Uterus (tissue), 4 donors: ENCODE measurements around the gene LUZP4. TPM values are rescaled to one million over a fixed set of nuclear protein-coding genes. Genes with fewer than 3 reads are reported as not detected.

Source experiments
- DNase-seq, 2 donors: peaks; one replicate each; pipeline ENCODE4 v3.0.0-alpha.2; 2019 to 2020
- H3K27ac ChIP-seq, 2 donors: fragments of 200-600 bp; sonication (generic); 1 replicate in 1 of 2; 2 replicates in 1 of 2; pipeline ENCODE4 v1.5.1; 2016 to 2018
- H3K27me3 ChIP-seq, 2 donors: fragments of 200-600 bp; sonication (generic); one replicate each; pipeline ENCODE4 v1.5.1; 2018 to 2019; ENCODE audit warnings: control low read depth in 1 of 2
- H3K36me3 ChIP-seq, 2 donors: fragments of 200-600 bp; sonication (generic); one replicate each; pipeline ENCODE4 v1.5.1; 2019; ENCODE audit warnings: control low read depth in 1 of 2
- H3K4me1 ChIP-seq, 2 donors: fragments of 200-600 bp; sonication (generic); one replicate each; pipeline ENCODE4 v1.5.1; 2018 to 2019; ENCODE audit warnings: control low read depth in 1 of 2
- H3K4me3 ChIP-seq, 2 donors: fragments of 200-600 bp; sonication (generic); 1 replicate in 1 of 2; 2 replicates in 1 of 2; pipeline ENCODE4 v1.5.1; 2018 to 2019; ENCODE audit warnings: mild to moderate bottlenecking in 1 of 2
- H3K9me3 ChIP-seq, 2 donors: fragments of 200-600 bp; sonication (generic); one replicate each; pipeline ENCODE4 v1.5.1; 2019; ENCODE audit warnings: control low read depth in 1 of 2
- POLR2A ChIP-seq, 2 donors: fragments of 450-650 bp; IDR thresholded peaks; one replicate each; pipeline ENCODE4 v1.6.1; 2016; ENCODE audit warnings: antibody characterized with exemption in 2 of 2, mild to moderate bottlenecking in 1 of 2, moderate library complexity in 1 of 2
- intact Hi-C: fragments of 100-400 bp; cut with DNase I; formaldehyde crosslinking; loops from one replicate; pipeline ENCODE4 v1.15.1; 2023; ENCODE audit warnings: low total_unique reads
- total RNA-seq, 4 donors: library from RNA; depleted of rRNA in 3 of 4; stranded (reverse); fragments of >200 nt in 3 of 4; gene quantifications; one replicate each; pipeline versions ENCODE4 v1.1.0 to v1.2.4, GENCODE V29; 2014 to 2023
- TF ChIP-seq, protein P1 (sequence below), 4 experiments: fragments of 200-600 bp in 2 of 4; fragments of 450-650 bp in 2 of 4; sonication (generic) in 2 of 4; IDR thresholded peaks; one replicate each; pipeline ENCODE4 v1.5.1; 2016 to 2019; ENCODE audit warnings: antibody characterized with exemption in 4 of 4, mild to moderate bottlenecking in 2 of 4, moderate library complexity in 1 of 4
- donor health status: DM: yes; HTN: yes; CAD: no.

LUZP4 gene
- total RNA-seq, result not detected

GRCh38 chrX:115289465-115289864, at the start of gene LUZP4:
TSS of gene LUZP4 (plus strand) at chrX:115289715. CDS start at chrX:115289760, 45 bp downstream.
- H3K27me3 ChIP-seq, result no peaks in the 10 kb centered on the region
- no peak within 1 kb of the TSS for H3K27ac ChIP-seq
- no peaks in the 10 kb centered on the region for H3K36me3 ChIP-seq
- no peak within 1 kb of the TSS for H3K4me3 ChIP-seq
- intact Hi-C loops, result no loop called here
- TF ChIP-seq, protein P1, sequence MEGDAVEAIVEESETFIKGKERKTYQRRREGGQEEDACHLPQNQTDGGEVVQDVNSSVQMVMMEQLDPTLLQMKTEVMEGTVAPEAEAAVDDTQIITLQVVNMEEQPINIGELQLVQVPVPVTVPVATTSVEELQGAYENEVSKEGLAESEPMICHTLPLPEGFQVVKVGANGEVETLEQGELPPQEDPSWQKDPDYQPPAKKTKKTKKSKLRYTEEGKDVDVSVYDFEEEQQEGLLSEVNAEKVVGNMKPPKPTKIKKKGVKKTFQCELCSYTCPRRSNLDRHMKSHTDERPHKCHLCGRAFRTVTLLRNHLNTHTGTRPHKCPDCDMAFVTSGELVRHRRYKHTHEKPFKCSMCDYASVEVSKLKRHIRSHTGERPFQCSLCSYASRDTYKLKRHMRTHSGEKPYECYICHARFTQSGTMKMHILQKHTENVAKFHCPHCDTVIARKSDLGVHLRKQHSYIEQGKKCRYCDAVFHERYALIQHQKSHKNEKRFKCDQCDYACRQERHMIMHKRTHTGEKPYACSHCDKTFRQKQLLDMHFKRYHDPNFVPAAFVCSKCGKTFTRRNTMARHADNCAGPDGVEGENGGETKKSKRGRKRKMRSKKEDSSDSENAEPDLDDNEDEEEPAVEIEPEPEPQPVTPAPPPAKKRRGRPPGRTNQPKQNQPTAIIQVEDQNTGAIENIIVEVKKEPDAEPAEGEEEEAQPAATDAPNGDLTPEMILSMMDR (IDR thresholded peaks at IDR 0.05), result no peak
- TF ChIP-seq POLR2A (IDR thresholded peaks at IDR 0.05), result no peak
- no peaks in the 10 kb centered on the region for H3K9me3 ChIP-seq
- H3K4me1 ChIP-seq, result no peaks in the 10 kb centered on the region
- no peak for DNase-seq

DNA sequence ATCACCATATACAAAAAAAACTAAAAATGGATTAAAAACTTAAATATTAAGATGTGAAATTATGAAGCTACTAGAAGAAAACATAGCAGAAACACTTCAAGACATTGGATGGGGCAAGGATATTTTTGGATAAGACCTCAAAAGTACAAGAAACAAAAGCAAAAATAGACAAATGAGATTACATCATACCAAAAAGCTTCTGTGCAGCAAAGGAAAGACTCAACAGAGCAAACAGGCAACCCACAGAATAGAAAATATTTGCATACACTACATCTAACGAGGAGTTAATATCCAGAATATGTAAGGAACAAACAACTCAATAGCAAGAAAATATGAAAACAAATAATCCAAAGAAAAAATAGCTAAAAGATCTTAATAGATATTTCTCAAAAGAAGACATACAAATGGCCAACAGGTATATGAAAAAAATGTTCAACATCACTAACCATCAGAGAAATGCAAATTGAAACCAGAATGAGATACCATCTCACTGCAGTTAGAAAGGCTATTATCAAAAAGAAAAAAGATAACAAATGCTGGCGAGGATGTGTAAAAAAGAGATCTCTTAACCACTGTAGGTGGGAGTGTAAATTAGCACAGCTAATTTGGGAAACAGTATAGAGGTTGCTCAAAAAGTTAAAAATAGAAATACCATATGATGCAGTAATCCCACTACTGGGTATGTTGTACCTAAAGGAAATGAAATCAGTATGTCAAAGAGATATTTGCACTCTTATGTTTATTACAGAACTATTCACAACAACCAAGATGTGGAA, 37.9 kb upstream of the LUZP4 start:
- DNase-seq, result no peak
- no peak for TF ChIP-seq POLR2A (IDR thresholded peaks at IDR 0.05)
- H3K9me3 ChIP-seq, result no peaks in the 10 kb centered on the region
- no peak overlapping the region for H3K27ac ChIP-seq
- no peaks in the 10 kb centered on the region for H3K36me3 ChIP-seq
- intact Hi-C loops, result no loop called here
- H3K27me3 ChIP-seq, result peaks cover 0 to 10% of the 10 kb centered on the region in 2 donors
- H3K4me1 ChIP-seq, result no peaks in the 10 kb centered on the region
- H3K4me3 ChIP-seq, result no peak overlapping the region

- intact Hi-C loops, result no loop called here
- TF ChIP-seq POLR2A (IDR thresholded peaks at IDR 0.05), result no peak
- TF ChIP-seq, protein P1 (IDR thresholded peaks at IDR 0.05), result no peak
- H3K27me3 ChIP-seq, result peaks cover 0 to 10% of the 10 kb centered on the region in 2 donors
- no peaks in the 10 kb centered on the region for H3K4me1 ChIP-seq
- no peaks in the 10 kb centered on the region for H3K36me3 ChIP-seq
- no peaks in the 10 kb centered on the region for H3K9me3 ChIP-seq
- no peak overlapping the region for H3K27ac ChIP-seq
- H3K4me3 ChIP-seq, result no peak overlapping the region
- DNase-seq, result no peak
These were observed 34.5 kb upstream of the LUZP4 start for GRCh38 chrX:115255003-115255402.

GRCh38 chrX:115257711-115258110, 31.8 kb upstream of the LUZP4 start:
- no peak for DNase-seq
- Histone ChIP-seq H3K4me3 (no peak overlapping the region), H3K27me3 (peaks cover 0 to 3% of the 10 kb centered on the region in 2 donors), H3K36me3 (no peaks in the 10 kb centered on the region), H3K27ac (no peak overlapping the region), H3K9me3 (no peaks in the 10 kb centered on the region), H3K4me1 (no peaks in the 10 kb centered on the region)
- TF ChIP-seq, protein P1 (IDR thresholded peaks at IDR 0.05), result no peak
- TF ChIP-seq POLR2A (IDR thresholded peaks at IDR 0.05), result no peak
- intact Hi-C loops, result no loop called here

GRCh38 chrX:115259238-115259875, 30.2 kb upstream of the LUZP4 start:
- no peaks in the 10 kb centered on the region for H3K27me3 ChIP-seq
- no peaks in the 10 kb centered on the region for H3K4me1 ChIP-seq
- intact Hi-C loops, result no loop called here
- TF ChIP-seq, protein P1 (IDR thresholded peaks at IDR 0.05), result no peak
- TF ChIP-seq POLR2A (IDR thresholded peaks at IDR 0.05), result no peak
- H3K9me3 ChIP-seq, result no peaks in the 10 kb centered on the region
- no peaks in the 10 kb centered on the region for H3K36me3 ChIP-seq
- DNase-seq, result no peak
- H3K4me3 ChIP-seq, result no peak overlapping the region
- H3K27ac ChIP-seq, result peak overlapping the region in 1 of 2 donors; percentile 6
